H1 (cell line): ENCODE data around the gene SLC23A2. TPM values are rescaled to one million over a fixed set of nuclear protein-coding genes. Genes with fewer than 3 reads are reported as not detected.

Source experiments
- CTCF ChIA-PET: fragments of 300-600 bp; sonication (Branson Sonifier 250); formaldehyde crosslinking; loops from one replicate; lab custom pipeline; 2021; ENCODE audit not compliant: partially characterized antibody; lab: Charles Lee
- POLR2A ChIA-PET: fragments of 300-600 bp; sonication (Branson Sonifier 250); formaldehyde crosslinking; loops from one replicate; lab custom pipeline; 2021; ENCODE audit warnings: inconsistent platforms; ENCODE audit not compliant: partially characterized antibody; lab: Charles Lee
- DNase-seq, 2 experiments: peaks; one replicate each; pipeline versions ENCODE4 v3.0.0 to v3.0.0-alpha.2; 2010 to 2022; ENCODE audit warnings: low spot score in 2 of 2, low read depth in 1 of 2, mixed read lengths in 1 of 2
- FAIRE-seq: peaks from 2 replicates; lab custom pipeline; 2011; peaks lifted over from hg19 to GRCh38; lab: Jason Lieb, UNC
- H2AFZ ChIP-seq: 2 replicates; pipeline ENCODE4 v1.8.1; 2012; ENCODE audit warnings: low read length, inconsistent platforms
- H2AK5ac ChIP-seq: 2 replicates; pipeline ENCODE4 v1.6.1; 2013; ENCODE audit warnings: low read depth, low read length
- H2BK120ac ChIP-seq: replicated peaks from 2 replicates; pipeline ENCODE3; 2013; ENCODE audit warnings: low read depth, low read length, inconsistent platforms
- H2BK12ac ChIP-seq: 2 replicates; pipeline ENCODE4 v1.6.1; 2013; ENCODE audit warnings: low read depth, low read length
- H2BK15ac ChIP-seq: 2 replicates; pipeline ENCODE4 v1.6.1; 2013; ENCODE audit warnings: low read length
- H2BK20ac ChIP-seq: 2 replicates; pipeline ENCODE4 v1.6.1; 2013; ENCODE audit warnings: low read length
- H2BK5ac ChIP-seq: 2 replicates; pipeline ENCODE4 v1.6.1; 2013; ENCODE audit warnings: low read depth, low read length
- H3K14ac ChIP-seq: 2 replicates; pipeline ENCODE4 v1.6.1; 2013; ENCODE audit warnings: inconsistent platforms; ENCODE audit not compliant: insufficient read length
- H3K18ac ChIP-seq: 2 replicates; pipeline ENCODE4 v1.6.1; 2013; ENCODE audit warnings: low read length; ENCODE audit errors: extremely low read depth
- H3K23ac ChIP-seq: 2 replicates; pipeline ENCODE4 v1.6.1; 2013; ENCODE audit warnings: inconsistent platforms; ENCODE audit not compliant: insufficient read length
- H3K23me2 ChIP-seq: 2 replicates; pipeline ENCODE4 v1.6.1; 2013; ENCODE audit warnings: low read depth, low read length
- H3K27ac ChIP-seq: 2 replicates; pipeline ENCODE4 v1.6.1; 2011; ENCODE audit warnings: low read depth, low read length, inconsistent platforms
- H3K27me3 ChIP-seq, 4 experiments: replicated peaks in 1 of 4; 1 replicate in 1 of 4; 2 replicates in 3 of 4; pipeline versions ENCODE4 v1.6.1 to v1.8.1; 2011 to 2013; ENCODE audit warnings: low read length in 3 of 4, mild to moderate bottlenecking in 3 of 4, inconsistent platforms in 2 of 4, mixed read lengths in 2 of 4, moderate library complexity in 1 of 4; ENCODE audit not compliant: control insufficient read depth in 3 of 4, insufficient read depth in 3 of 4; ENCODE audit errors: extremely low read depth in 1 of 4
- H3K36me3 ChIP-seq, 4 experiments: 2 replicates each; pipeline versions ENCODE4 v1.6.1 to v1.8.1; 2011 to 2013; ENCODE audit warnings: mild to moderate bottlenecking in 4 of 4, low read length in 3 of 4, moderate library complexity in 2 of 4, control low read depth in 1 of 4, inconsistent platforms in 1 of 4; ENCODE audit not compliant: insufficient read depth in 4 of 4, control insufficient read depth in 2 of 4
- H3K4ac ChIP-seq: replicated peaks from 2 replicates; pipeline ENCODE3; 2013; ENCODE audit warnings: low read length, low read depth, mixed read lengths, inconsistent platforms; ENCODE audit not compliant: insufficient read length
- H3K4me1 ChIP-seq, 4 experiments: replicated peaks in 1 of 4; 1 replicate in 1 of 4; 2 replicates in 3 of 4; pipeline versions ENCODE4 v1.6.1 to v1.8.1; 2011 to 2013; ENCODE audit warnings: low read length in 3 of 4, inconsistent platforms in 2 of 4, mixed read lengths in 1 of 4; ENCODE audit not compliant: insufficient read depth in 4 of 4, control insufficient read depth in 3 of 4
- H3K4me2 ChIP-seq, 2 experiments: 2 replicates each; pipeline versions ENCODE4 v1.6.1 to v1.8.1; 2011 to 2013; ENCODE audit warnings: low read depth in 2 of 2, low read length in 2 of 2, control low read depth in 1 of 2, inconsistent platforms in 1 of 2, mild to moderate bottlenecking in 1 of 2; ENCODE audit not compliant: insufficient read depth in 1 of 2
- H3K4me3 ChIP-seq, 4 experiments: fragments of 200-600, 300-600 bp in 1 of 4; sonication (generic), shearing (Covaris generic), sonication (Bioruptor Twin) in 1 of 4; 2 replicates each; pipeline versions ENCODE4 v1.5.1 to v1.8.1; 2011 to 2016; ENCODE audit warnings: low read length in 4 of 4, low read depth in 3 of 4, control low read depth in 2 of 4, inconsistent platforms in 2 of 4, mild to moderate bottlenecking in 2 of 4, mixed read lengths in 1 of 4, moderate library complexity in 1 of 4; ENCODE audit not compliant: insufficient read depth in 2 of 4; ENCODE audit errors: extremely low read depth in 1 of 4
- H3K56ac ChIP-seq: replicated peaks from 2 replicates; pipeline ENCODE3; 2013; ENCODE audit warnings: low read depth, mild to moderate bottlenecking, mixed read lengths, low read length, inconsistent platforms; ENCODE audit not compliant: insufficient read length
- H3K79me1 ChIP-seq: 2 replicates; pipeline ENCODE4 v1.6.1; 2013; ENCODE audit warnings: low read depth, low read length, control low read depth
- H3K79me2 ChIP-seq, 2 experiments: 2 replicates each; pipeline versions ENCODE4 v1.6.1 to v1.8.1; 2012 to 2013; ENCODE audit warnings: low read length in 2 of 2, mild to moderate bottlenecking in 2 of 2, inconsistent platforms in 1 of 2; ENCODE audit not compliant: insufficient read depth in 2 of 2, control insufficient read depth in 1 of 2
- H3K9ac ChIP-seq, 4 experiments: replicated peaks in 1 of 4; 1 replicate in 1 of 4; 2 replicates in 3 of 4; pipeline versions ENCODE4 v1.6.1 to v1.8.1; 2011 to 2013; ENCODE audit warnings: low read depth in 3 of 4, low read length in 3 of 4, control low read depth in 2 of 4, mild to moderate bottlenecking in 2 of 4, moderate library complexity in 2 of 4, inconsistent platforms in 1 of 4; ENCODE audit errors: extremely low read depth in 1 of 4
- H3K9me3 ChIP-seq, 2 experiments: 2 replicates each; pipeline versions ENCODE4 v1.6.1 to v1.8.1; 2012 to 2013; ENCODE audit warnings: mild to moderate bottlenecking in 2 of 2, moderate library complexity in 2 of 2, control low read depth in 1 of 2, inconsistent platforms in 1 of 2, low read depth in 1 of 2, low read length in 1 of 2, mixed read lengths in 1 of 2; ENCODE audit not compliant: insufficient read depth in 2 of 2
- H4K20me1 ChIP-seq, 2 experiments: replicated peaks in 1 of 2; 2 replicates each; pipeline versions ENCODE3 to v1.8.1; 2011 to 2013; ENCODE audit warnings: inconsistent platforms in 2 of 2, low read length in 2 of 2, mild to moderate bottlenecking in 1 of 2; ENCODE audit not compliant: insufficient read depth in 2 of 2, control insufficient read depth in 1 of 2
- H4K5ac ChIP-seq: 2 replicates; pipeline ENCODE4 v1.6.1; 2013; ENCODE audit warnings: low read length, low read depth, mixed read lengths, inconsistent platforms; ENCODE audit not compliant: insufficient read length
- H4K8ac ChIP-seq: 2 replicates; pipeline ENCODE4 v1.8.0; 2013; ENCODE audit warnings: mild to moderate bottlenecking, moderate library complexity, low read length, inconsistent platforms; ENCODE audit not compliant: insufficient read depth; ENCODE audit errors: extremely low read depth
- H4K91ac ChIP-seq: replicated peaks from 2 replicates; pipeline ENCODE3; 2013; ENCODE audit warnings: low read length, mixed read lengths, inconsistent platforms; ENCODE audit not compliant: insufficient read length
- ASH2L ChIP-seq: fragments of 200-600, 300-600 bp; sonication (generic); IDR thresholded peaks from one replicate; pipeline ENCODE4 v1.7.1; 2017; ENCODE audit warnings: low read length
- CEBPB ChIP-seq: IDR thresholded peaks from 2 replicates; pipeline ENCODE4 v1.6.1; 2012; ENCODE audit warnings: low read depth, low read length
- CTBP2 ChIP-seq: IDR thresholded peaks from 2 replicates; pipeline ENCODE4 v1.7.0; 2011; ENCODE audit warnings: borderline replicate concordance, mild to moderate bottlenecking, moderate library complexity, mixed read lengths, low read length; ENCODE audit not compliant: insufficient read depth, insufficient read length
- EZH2 ChIP-seq: fragments of 200-600 bp; sonication (generic); IDR thresholded peaks from 2 replicates; pipeline ENCODE4 v1.7.1; 2012; ENCODE audit warnings: low read depth, mild to moderate bottlenecking, moderate library complexity, low read length, inconsistent platforms; ENCODE audit not compliant: severe bottlenecking
- HDAC2 ChIP-seq, 2 experiments: fragments of 300-600 bp in 1 of 2; sonication (generic) in 1 of 2; IDR thresholded peaks; 2 replicates each; pipeline ENCODE4 v1.6.1; 2011 to 2012; ENCODE audit warnings: low read depth in 2 of 2, low read length in 2 of 2, mild to moderate bottlenecking in 2 of 2, moderate library complexity in 2 of 2, borderline replicate concordance in 1 of 2, inconsistent platforms in 1 of 2
- KDM5A ChIP-seq: fragments of 200-600 bp; IDR thresholded peaks from 2 replicates; pipeline ENCODE4 v1.7.1; 2012; ENCODE audit warnings: mild to moderate bottlenecking, low read length, inconsistent platforms, mixed read lengths
- MAFK ChIP-seq: IDR thresholded peaks from 2 replicates; pipeline ENCODE4 v1.6.1; 2012; ENCODE audit warnings: low read depth, mild to moderate bottlenecking, improper control_type of control experiment, low read length
- NRF1 ChIP-seq: IDR thresholded peaks from 2 replicates; pipeline ENCODE4 v1.6.1; 2011; ENCODE audit warnings: mild to moderate bottlenecking, low read depth, low read length, improper control_type of control experiment
- PHF8 ChIP-seq: fragments of 200-600 bp; sonication (generic); conservative IDR thresholded peaks from 2 replicates; pipeline ENCODE4 v1.7.1; 2012; ENCODE audit warnings: low read depth, mild to moderate bottlenecking, inconsistent platforms, low read length, moderate library complexity
- RAD21 ChIP-seq, 2 experiments: IDR thresholded peaks in 1 of 2; conservative IDR thresholded peaks in 1 of 2; 2 replicates each; pipeline ENCODE4 v1.6.1; 2011; ENCODE audit warnings: low read depth in 2 of 2, low read length in 2 of 2, improper control_type of control experiment in 1 of 2, inconsistent platforms in 1 of 2, mild to moderate bottlenecking in 1 of 2, moderate library complexity in 1 of 2
- RFX5 ChIP-seq: IDR thresholded peaks from 2 replicates; pipeline ENCODE4 v1.6.1; 2011; ENCODE audit warnings: low read depth, low read length, improper control_type of control experiment, borderline replicate concordance
- TCF12 ChIP-seq: IDR thresholded peaks from 2 replicates; pipeline ENCODE4 v1.6.1; 2011; ENCODE audit warnings: low read depth, mild to moderate bottlenecking, low read length
- ZNF274 ChIP-seq: IDR thresholded peaks from 2 replicates; pipeline ENCODE4 v1.7.0; 2012; ENCODE audit warnings: low read length, borderline replicate concordance; ENCODE audit errors: extremely low read depth
- WGBS, 2 experiments: shearing (Covaris generic) in 1 of 2; methylation state at CpG; one replicate each; pipeline versions ENCODE4 v1.1.6 to v1.1.7; 2013 to 2015; ENCODE audit warnings: low lambda C conversion rate in 2 of 2, mixed read lengths in 2 of 2, inconsistent platforms in 1 of 2, low coverage in 1 of 2, missing lambda C conversion rate in 1 of 2; ENCODE audit not compliant: insufficient replicate concordance in 2 of 2, insufficient coverage in 1 of 2, insufficient read length in 1 of 2; ENCODE audit errors: extremely low coverage in 1 of 2, missing lambda C conversion rate in 1 of 2; 5-methylcytosine and 5-hydroxymethylcytosine counted together
- polyA plus RNA-seq, 7 experiments: library from polyadenylated mRNA; depleted of rRNA in 3 of 7; stranded (reverse) in 5 of 7; unstranded in 2 of 7; fragments of >200 nt in 5 of 7; fragments of 200-250 nt in 2 of 7; gene quantifications; 1 replicate in 5 of 7; 2 replicates in 1 of 7; 4 replicates in 1 of 7; pipeline versions ENCODE4 v1.2.1 to v1.2.3, GENCODE V29; 2011 to 2013; ENCODE audit warnings: missing spikeins in 2 of 7, mixed read lengths in 2 of 7
- total RNA-seq: library from RNA; stranded (reverse); fragmentation: NEBNext Ultra II Directional; extraction: Animal tissue kit (Norgen Biotek cat#: 25700); gene quantifications from 2 replicates; pipeline ENCODE4 v1.2.1, GENCODE V29; 2021

The SLC23A2 gene
- total and polyA plus RNA-seq, 2 of the 8 experiments (the other 6 are each of a cell fraction or from before 2014, with no cell fraction given) = 17.0 to 18.6 TPM

DNA sequence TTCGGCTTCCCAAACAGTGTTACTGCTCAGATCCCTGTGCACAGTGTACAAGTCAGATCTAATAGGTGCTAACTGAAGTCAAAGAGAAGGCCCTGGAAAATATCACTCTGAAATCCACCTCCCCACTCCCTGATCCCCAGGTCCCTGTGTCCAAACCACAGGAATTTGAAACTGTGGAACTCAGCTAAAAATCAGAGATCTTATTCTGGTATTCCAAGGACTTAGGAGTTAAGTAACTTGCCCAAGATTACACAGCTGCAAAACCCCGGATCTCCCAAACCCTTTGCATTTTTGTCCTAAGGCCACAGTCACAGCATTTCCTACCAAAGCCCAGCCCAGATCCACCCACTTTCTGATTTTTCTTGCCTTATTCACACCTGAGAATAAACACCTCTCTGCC lies 32.3 kb upstream of the SLC23A2 start:
- H2AFZ ChIP-seq = no peak overlapping the region
- no peaks in the 10 kb centered on the region for H3K27me3 ChIP-seq
- no peaks in the 10 kb centered on the region for H3K23me2 ChIP-seq
- H2BK120ac ChIP-seq = no peak overlapping the region
- H3K4me2 ChIP-seq = no peak overlapping the region
- no peak overlapping the region for H3K9ac ChIP-seq
- no peaks in the 10 kb centered on the region for H4K20me1 ChIP-seq
- no peaks in the 10 kb centered on the region for H3K79me1 ChIP-seq
- no peak for DNase-seq
- no peak overlapping the region for H4K5ac ChIP-seq
- ChIA-PET CTCF (no interaction called here), POLR2A (no interaction called here)
- no peak overlapping the region for H4K91ac ChIP-seq
- H2BK12ac ChIP-seq = no peak overlapping the region
- H2BK15ac ChIP-seq = no peak overlapping the region
- H3K9me3 ChIP-seq = no peaks in the 10 kb centered on the region
- no peak overlapping the region for H4K8ac ChIP-seq
- no peak for FAIRE-seq
- TF ChIP-seq MAFK (no peak), KDM5A (no peak), RAD21 (IDR thresholded peaks at IDR 0.05 in 1 of 2, conservative IDR thresholded peaks at IDR 0.05 in 1 of 2; ENCODE audit: low read depth in 2 of 2, low read length in 2 of 2) (no peak), ASH2L (no peak), ZNF274 (no peak), HDAC2 (IDR thresholded peaks at IDR 0.05; ENCODE audit: borderline replicate concordance in 1 of 2, low read depth in 2 of 2, low read length in 2 of 2) (no peak), CTBP2 (no peak), EZH2 (no peak), TCF12 (no peak), RFX5 (no peak), CEBPB (no peak), NRF1 (no peak), PHF8 (no peak)
- no peak overlapping the region for H2AK5ac ChIP-seq
- WGBS, 2 experiments = 68% methylated on average over 2 of the region's 2 CpGs; no CpG with 5 or more reads in 1 of the 2 experiments
- no peak overlapping the region for H2BK5ac ChIP-seq
- H2BK20ac ChIP-seq = no peak overlapping the region
- H3K4me1 ChIP-seq = no peaks in the 10 kb centered on the region
- no peak overlapping the region for H3K14ac ChIP-seq
- no peak overlapping the region for H3K27ac ChIP-seq
- no peak overlapping the region for H3K23ac ChIP-seq
- H3K79me2 ChIP-seq = no peaks in the 10 kb centered on the region
- H3K18ac ChIP-seq = no peak overlapping the region
- no peak overlapping the region for H3K56ac ChIP-seq
- no peak overlapping the region for H3K4me3 ChIP-seq
- H3K4ac ChIP-seq = no peak overlapping the region
- H3K36me3 ChIP-seq = no peaks in the 10 kb centered on the region
